ENCODE measurements around the gene CACNB4. TPM values are rescaled to one million over a fixed set of nuclear protein-coding genes. Genes with fewer than 3 reads are reported as not detected.
"Not testable (repeated sequence)": the region's sequence is repeated elsewhere in the genome, so short reads cannot be mapped to it uniquely, and the experiment has no call there.

CACNB4 gene
- total RNA-seq, 1 donor from 2014 or later, result 42.4 TPM

GRCh38 chr2:152028182-152028862 is 70.5 kb downstream of the CACNB4 start:
- FAIRE-seq (no peak), DNase-seq (ENCODE audit: low spot score in 2 of 2) (no peak)

- DNase-seq (ENCODE audit: low spot score in 2 of 2) (peak in 1 of 2 donors; percentile 37), FAIRE-seq (peak; percentile 86)
Measured at GRCh38 chr2:152025678-152026287, 73.1 kb downstream of the CACNB4 start.

- DNase-seq (ENCODE audit: low spot score in 2 of 2) (no peak), FAIRE-seq (no peak)
Measured at GRCh38 chr2:152024477-152024876, 74.4 kb downstream of the CACNB4 start.

GRCh38 chr2:152022090-152022489 is 76.8 kb downstream of the CACNB4 start:
- FAIRE-seq (no peak), DNase-seq (ENCODE audit: low spot score in 2 of 2) (no peak)

GRCh38 chr2:152021001-152021400 is 77.8 kb downstream of the CACNB4 start:
- FAIRE-seq; DNase-seq (ENCODE audit: low spot score in 2 of 2): not testable (repeated sequence)

GRCh38 chr2:152019732-152020131 is 79.1 kb downstream of the CACNB4 start:
- no peak for FAIRE-seq
- DNase-seq (ENCODE audit: low spot score in 2 of 2), result no peak

GRCh38 chr2:152016181-152017120 is 82.4 kb downstream of the CACNB4 start:
- FAIRE-seq (no peak), DNase-seq (ENCODE audit: low spot score in 2 of 2) (no peak)

- no peak for DNase-seq (ENCODE audit: low spot score in 2 of 2)
- no peak for FAIRE-seq
Measured at GRCh38 chr2:152015552-152015951, 83.3 kb downstream of the CACNB4 start.

- DNase-seq (ENCODE audit: low spot score in 2 of 2) (no peak), FAIRE-seq (no peak)
Measured at GRCh38 chr2:152012697-152013096, 86.1 kb downstream of the CACNB4 start.

GRCh38 chr2:152011724-152012123 is 87.1 kb downstream of the CACNB4 start:
- DNase-seq (ENCODE audit: low spot score in 2 of 2) (no peak), FAIRE-seq (no peak)

- FAIRE-seq (no peak), DNase-seq (ENCODE audit: low spot score in 2 of 2) (no peak)
Measured at GRCh38 chr2:152005607-152006006, 93.2 kb downstream of the CACNB4 start.

- not testable (repeated sequence) for DNase-seq (ENCODE audit: low spot score in 2 of 2); FAIRE-seq
Measured at GRCh38 chr2:152003283-152003682, 95.6 kb downstream of the CACNB4 start.

- FAIRE-seq, result no peak
Measured at GRCh38 chr2:151999053-151999452, 99.8 kb downstream of the CACNB4 start.

GRCh38 chr2:151996243-151997003 is 102.4 kb downstream of the CACNB4 start:
- DNase-seq (ENCODE audit: low spot score in 2 of 2) (no peak), FAIRE-seq (no peak)

More at GRCh38 chr2:151999053-151999452, 99.8 kb downstream of the CACNB4 start:
- DNase-seq (ENCODE audit: low spot score in 2 of 2), result peak in 1 of 2 donors; percentile 46

- no peak for DNase-seq (ENCODE audit: low spot score in 2 of 2)
- no peak for FAIRE-seq
Measured at GRCh38 chr2:151995161-151995557, 103.7 kb downstream of the CACNB4 start.

- DNase-seq (ENCODE audit: low spot score in 2 of 2); FAIRE-seq: not testable (repeated sequence)
Measured at GRCh38 chr2:151994178-151994577, 104.7 kb downstream of the CACNB4 start.

GRCh38 chr2:151991010-151991409 is 107.8 kb downstream of the CACNB4 start:
- FAIRE-seq (no peak), DNase-seq (ENCODE audit: low spot score in 2 of 2) (no peak)

GRCh38 chr2:151989378-151989777 is 109.5 kb downstream of the CACNB4 start:
- FAIRE-seq (no peak), DNase-seq (ENCODE audit: low spot score in 2 of 2) (no peak)

GRCh38 chr2:151987484-151987883 is 111.4 kb downstream of the CACNB4 start:
- DNase-seq (ENCODE audit: low spot score in 2 of 2), result no peak
- no peak for FAIRE-seq

- no peak for FAIRE-seq
- DNase-seq (ENCODE audit: low spot score in 2 of 2), result no peak
Measured at GRCh38 chr2:151984424-151985083, 114.3 kb downstream of the CACNB4 start.

Measured in frontal cortex (tissue), 4 donors.